Central memory CD4-positive, alpha-beta T cell (primary cell): ENCODE data around the gene RIMS4.

Source experiments
- DNase-seq: peaks from one replicate; pipeline ENCODE4 v3.0.0; 2022
- total RNA-seq, 3 experiments: gene quantifications; one replicate each; lab custom pipeline; 2026; lab: John Stamatoyannopoulos, UW

RIMS4 gene
- total RNA-seq: 0 to 0.14 (median 0) reads per million in 3 experiments

DNA sequence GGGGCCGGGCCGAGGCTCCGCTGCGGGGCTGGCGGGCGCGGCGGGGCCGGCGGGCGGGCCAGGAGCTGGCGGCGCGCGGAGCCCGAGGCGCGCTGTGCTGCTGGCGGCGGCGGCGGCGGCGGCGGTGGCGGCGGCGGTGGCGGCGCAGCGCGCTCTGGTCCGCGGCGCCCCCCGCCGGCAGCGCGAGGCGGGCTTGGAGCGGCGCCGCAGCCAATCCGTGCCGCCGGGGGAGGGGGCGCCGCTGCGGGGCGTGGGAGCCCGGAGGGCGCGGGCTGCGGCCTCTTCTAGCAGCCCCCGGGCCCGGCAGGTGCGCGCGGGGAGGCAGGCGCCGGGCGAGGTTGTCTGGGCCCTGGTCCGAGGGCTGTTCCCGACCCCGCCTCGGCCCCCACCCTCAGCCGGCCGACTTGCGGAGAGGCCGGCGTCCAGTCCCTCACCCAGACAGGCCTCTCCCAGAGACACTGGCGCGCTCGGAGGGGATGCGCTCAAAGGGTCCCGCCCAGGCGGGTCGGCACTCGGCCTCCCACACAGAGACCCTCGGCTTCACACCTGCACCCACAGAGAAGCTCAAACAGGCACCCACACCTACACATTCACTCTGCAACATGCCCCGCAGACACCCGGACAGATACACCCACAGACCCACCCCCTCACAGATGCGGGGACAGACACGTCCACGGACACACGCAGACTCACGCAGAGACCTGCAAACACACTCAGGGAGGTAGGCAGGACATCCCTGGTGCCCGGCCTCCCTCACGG lies at the start of gene RIMS4:
TSS of gene RIMS4 (minus strand) at position 156 of the 759 bp plus-strand sequence. CDS start 275 bp downstream, outside the sequence.
- no peak for DNase-seq

- no peak for DNase-seq
Observed at GRCh38 chr20:44858606-44859360, 48.4 kb upstream of the RIMS4 start.

DNA sequence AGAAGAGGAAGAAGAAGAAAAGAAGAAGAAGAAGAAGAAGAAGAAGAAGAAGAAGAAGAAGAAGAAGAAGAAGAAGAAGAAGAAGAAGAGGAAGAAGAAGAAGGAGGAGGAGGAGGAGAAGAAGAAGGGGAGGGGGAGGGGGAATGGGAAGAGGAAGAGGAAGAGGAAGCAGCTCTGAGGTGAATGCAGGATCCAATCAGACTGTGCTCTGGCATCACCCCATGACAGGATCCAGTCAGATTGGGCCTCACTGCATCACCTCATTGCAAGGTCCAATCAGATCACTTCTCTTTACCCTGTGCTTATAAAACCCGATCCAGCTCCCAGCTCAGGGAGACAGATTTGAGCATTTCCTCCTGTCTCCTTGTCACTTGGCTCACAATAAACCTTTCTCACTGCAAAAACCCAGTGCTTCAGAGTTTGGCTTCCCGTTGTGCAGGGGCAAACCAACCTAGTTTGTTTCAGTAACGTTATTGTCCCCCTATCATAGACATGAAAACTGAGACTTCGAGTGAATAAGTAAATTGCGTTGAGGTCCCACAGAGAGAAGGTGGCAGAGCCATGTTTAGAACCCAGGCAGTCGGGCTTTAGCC lies 46.6 kb upstream of the RIMS4 start:
- no peak for DNase-seq

DNA sequence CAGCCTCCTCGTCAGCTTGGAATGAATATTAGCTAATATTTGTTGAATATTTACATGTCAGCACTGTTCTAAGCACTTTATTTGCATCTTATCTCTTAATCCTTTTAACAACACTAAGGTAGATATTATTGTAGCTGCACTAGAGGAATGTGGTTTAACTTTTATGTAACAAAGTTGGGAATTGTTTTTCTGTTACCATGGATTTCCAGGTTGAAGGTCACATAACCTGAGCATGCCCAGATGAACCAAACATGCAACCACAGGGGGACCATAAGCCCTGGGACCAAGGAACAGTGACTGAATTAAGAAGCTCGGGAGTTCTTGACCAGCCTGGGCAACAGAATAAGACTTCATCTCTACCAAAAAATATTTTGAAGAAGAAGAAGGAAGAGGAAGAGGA lies 46.1 kb upstream of the RIMS4 start:
- DNase-seq: no peak

DNA sequence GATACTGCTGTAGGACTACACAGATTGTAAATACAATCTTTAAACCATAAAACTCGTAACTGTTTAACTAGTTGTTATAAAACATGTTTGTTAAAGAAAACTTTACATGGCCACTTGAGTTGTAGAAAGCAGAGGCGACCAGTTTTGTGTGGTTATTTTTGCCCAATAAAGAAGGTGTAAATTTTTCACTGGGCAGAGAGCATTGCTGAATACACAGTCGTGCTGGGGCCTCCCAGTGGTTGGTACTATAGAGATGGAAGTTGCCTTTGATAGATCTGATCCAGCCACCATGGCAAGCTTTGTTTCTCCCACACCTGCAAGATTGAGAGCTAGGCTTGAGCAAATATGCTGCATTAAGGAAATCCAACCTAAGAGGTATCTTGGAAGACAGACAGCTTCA lies 41.2 kb upstream of the RIMS4 start:
- no peak for DNase-seq

GRCh38 chr20:44850837-44851236 lies 40.5 kb upstream of the RIMS4 start:
- no peak for DNase-seq

DNA sequence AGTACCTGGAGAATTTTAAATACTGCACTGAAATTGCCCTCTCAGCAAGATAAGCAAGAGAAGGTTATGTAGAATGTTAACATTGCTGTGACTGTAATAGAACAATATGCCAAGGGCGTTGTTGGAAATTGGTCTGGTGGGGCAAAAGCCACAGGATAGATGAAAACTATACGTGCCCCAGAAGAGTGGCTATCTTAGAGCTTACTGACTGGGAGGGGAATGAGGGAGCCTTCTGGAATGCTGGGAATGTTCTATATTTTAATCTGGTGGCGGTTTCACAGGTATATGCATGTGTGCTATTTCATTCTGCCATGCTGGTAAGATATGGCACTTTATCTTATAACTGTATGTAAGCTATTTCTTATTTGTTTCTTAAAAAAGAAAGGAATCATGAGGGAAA lies 39.9 kb upstream of the RIMS4 start:
- DNase-seq: no peak

- no peak for DNase-seq
Observed at GRCh38 chr20:44849703-44850102, 39.4 kb upstream of the RIMS4 start.

DNA sequence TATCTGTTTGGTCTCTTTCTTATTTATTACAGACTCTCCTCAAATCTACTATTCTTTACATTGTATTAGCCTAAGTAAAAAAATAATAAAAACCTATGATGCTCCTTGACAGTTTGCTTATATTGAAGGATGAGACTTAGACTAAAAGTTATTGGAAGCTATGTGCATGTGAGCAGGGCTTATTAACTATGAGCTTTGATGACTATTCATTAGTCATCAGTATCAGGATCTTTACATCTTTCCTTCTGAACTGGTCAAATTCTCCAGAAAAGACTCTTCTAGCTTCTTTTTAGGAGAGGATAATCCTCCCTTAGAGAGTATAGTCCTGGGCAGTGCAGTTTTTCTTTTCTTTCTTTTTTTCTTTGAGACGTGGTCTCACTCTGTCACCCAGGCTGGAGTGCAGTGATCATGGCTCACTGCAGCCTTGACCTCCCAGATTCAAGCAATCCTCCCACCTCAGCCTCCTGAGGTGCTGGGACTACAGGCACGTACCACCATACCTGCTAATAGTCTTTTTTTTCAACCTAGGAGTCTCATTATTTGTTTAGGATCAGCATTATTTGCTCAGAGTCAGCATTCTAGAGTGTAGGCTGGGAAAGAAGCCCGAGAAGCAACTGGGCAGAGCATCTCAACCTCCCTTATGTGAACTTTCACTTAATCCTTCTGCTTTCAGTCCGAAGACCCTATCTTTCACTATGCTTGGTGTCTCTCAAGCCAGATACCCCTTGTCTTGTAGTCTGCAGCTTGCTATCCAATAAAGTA lies 38.1 kb upstream of the RIMS4 start:
- no peak for DNase-seq

GRCh38 chr20:44843876-44844275 lies 33.5 kb upstream of the RIMS4 start:
- no peak for DNase-seq

- no peak for DNase-seq
Observed at GRCh38 chr20:44841955-44842354, 31.6 kb upstream of the RIMS4 start.

DNA sequence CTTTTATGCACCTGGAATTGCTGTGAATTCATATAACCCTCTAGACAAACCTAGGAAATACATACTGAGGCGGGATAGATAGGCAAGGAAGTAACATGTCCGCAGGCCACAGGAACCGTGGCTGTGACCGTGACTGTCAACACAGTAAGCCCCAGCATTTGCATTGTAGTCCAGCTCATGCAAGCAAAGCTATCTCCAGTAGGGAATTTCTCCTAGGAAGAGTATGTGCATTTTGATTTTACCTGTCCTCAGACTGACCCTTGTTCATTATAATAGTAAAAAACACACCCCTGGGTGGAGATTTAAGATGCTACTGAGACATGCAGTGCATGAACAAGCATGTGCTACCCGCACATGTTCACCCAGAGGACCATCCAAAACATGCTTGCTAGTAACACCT lies 30.5 kb upstream of the RIMS4 start:
- DNase-seq: no peak

GRCh38 chr20:44839481-44839880 lies 29.1 kb upstream of the RIMS4 start:
- DNase-seq: no peak

GRCh38 chr20:44838521-44838920 lies 28.2 kb upstream of the RIMS4 start:
- DNase-seq: no peak

GRCh38 chr20:44837946-44838345 lies 27.6 kb upstream of the RIMS4 start:
- DNase-seq: no peak

- no peak for DNase-seq
Observed at GRCh38 chr20:44836601-44837120, 26.3 kb upstream of the RIMS4 start.

GRCh38 chr20:44835661-44836221 lies 25.4 kb upstream of the RIMS4 start:
- no peak for DNase-seq

GRCh38 chr20:44835116-44835515 lies 24.8 kb upstream of the RIMS4 start:
- DNase-seq: no peak

DNA sequence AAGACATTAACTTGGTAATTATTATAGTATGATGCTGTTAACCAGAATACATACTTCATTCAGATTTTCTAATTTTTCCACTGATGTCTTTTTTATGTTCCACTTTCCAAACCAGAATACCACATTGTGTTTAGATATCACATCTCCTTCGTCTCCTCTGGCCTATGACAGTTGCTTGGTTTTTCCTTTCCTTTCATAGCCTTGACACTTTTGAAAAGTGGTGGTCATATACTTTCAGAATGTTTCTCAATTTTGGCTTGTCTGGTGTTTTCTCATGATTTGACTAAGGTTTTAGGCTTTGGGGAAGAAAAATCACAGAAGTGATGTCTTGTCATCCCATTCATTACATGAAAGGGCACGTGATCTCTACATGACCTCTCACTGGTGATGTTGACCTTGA lies 24.3 kb upstream of the RIMS4 start:
- DNase-seq: no peak

- no peak for DNase-seq
Observed at GRCh38 chr20:44833437-44833836, 23.1 kb upstream of the RIMS4 start.

DNA sequence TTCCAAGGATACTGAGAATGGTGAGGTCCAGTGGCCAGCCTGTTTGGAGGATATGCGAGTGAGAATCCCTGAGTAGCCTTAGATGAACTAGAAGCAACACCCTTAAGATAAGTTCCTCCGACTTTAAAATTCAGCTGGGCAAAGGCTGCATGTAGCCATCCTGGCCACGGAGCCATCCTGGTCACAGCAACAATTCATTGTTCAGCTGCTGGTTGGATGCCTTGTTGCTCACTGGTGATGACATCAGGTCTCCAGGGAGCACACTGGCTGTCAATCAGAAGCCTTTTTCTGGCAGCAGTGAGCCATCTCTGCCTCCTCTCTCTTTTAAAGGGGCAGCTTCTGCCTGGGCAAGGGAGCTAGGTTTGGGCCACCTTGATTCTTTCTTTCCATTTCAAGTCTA lies 22.4 kb upstream of the RIMS4 start:
- no peak for DNase-seq

- no peak for DNase-seq
Observed at GRCh38 chr20:44830995-44831394, 20.6 kb upstream of the RIMS4 start.

- DNase-seq: no peak
Observed at GRCh38 chr20:44830523-44830922, 20.2 kb upstream of the RIMS4 start.
